GM23338 (cell line): ENCODE measurements around the gene GAPDHS. TPM values are rescaled to one million over a fixed set of nuclear protein-coding genes. Genes with fewer than 3 reads are reported as not detected.

Source experiments
- ATAC-seq: fragments of 200-7000 bp; cut with Tn5 transposase; 3 replicates; pipeline ENCODE4 v1.9.1; 2020
- DNase-seq: peaks from one replicate; pipeline ENCODE4 v3.0.0-alpha.2; 2015; ENCODE audit warnings: low spot score
- H2AFZ ChIP-seq: fragments of 200-600 bp; sonication (generic); 2 replicates; pipeline ENCODE4 v1.8.0; 2016; ENCODE audit warnings: antibody characterized with exemption, mild to moderate bottlenecking, moderate library complexity
- H3F3A ChIP-seq: fragments of 200-600 bp; sonication (generic); replicated peaks from 2 replicates; pipeline ENCODE4 v1.8.0; 2017; ENCODE audit warnings: antibody characterized with exemption, mixed run types, low read depth
- H3K27ac ChIP-seq: fragments of 200-600 bp; sonication (generic); 2 replicates; pipeline ENCODE4 v1.6.1; 2016; ENCODE audit warnings: low read depth
- H3K27me3 ChIP-seq: fragments of 200-600 bp; sonication (generic); 2 replicates; pipeline ENCODE4 v1.8.0; 2016; ENCODE audit warnings: mild to moderate bottlenecking, mixed run types, moderate library complexity; ENCODE audit not compliant: insufficient read depth
- H3K36me3 ChIP-seq: fragments of 200-600 bp; sonication (generic); 2 replicates; pipeline ENCODE4 v1.8.0; 2016; ENCODE audit warnings: mild to moderate bottlenecking; ENCODE audit not compliant: insufficient read depth
- H3K4me1 ChIP-seq: fragments of 200-600 bp; sonication (generic); 2 replicates; pipeline ENCODE4 v1.8.0; 2016; ENCODE audit warnings: mild to moderate bottlenecking, moderate library complexity; ENCODE audit not compliant: insufficient read depth
- H3K4me2 ChIP-seq: fragments of 200-600 bp; sonication (generic); 2 replicates; pipeline ENCODE4 v1.7.1; 2017; ENCODE audit warnings: mixed run types
- H3K4me3 ChIP-seq: fragments of 200-600 bp; sonication (generic); 2 replicates; pipeline ENCODE4 v1.6.1; 2016; ENCODE audit warnings: mixed run types
- H3K79me2 ChIP-seq: fragments of 200-600 bp; sonication (generic); replicated peaks from 2 replicates; pipeline ENCODE4 v1.8.0; 2017; ENCODE audit warnings: mild to moderate bottlenecking; ENCODE audit not compliant: insufficient read depth
- H3K9me2 ChIP-seq: fragments of 200-600 bp; sonication (generic); 2 replicates; pipeline ENCODE4 v1.8.0; 2017; ENCODE audit not compliant: insufficient read depth
- H4K20me1 ChIP-seq: fragments of 200-600 bp; sonication (generic); replicated peaks from 2 replicates; pipeline ENCODE4 v1.8.0; 2017; ENCODE audit warnings: mild to moderate bottlenecking; ENCODE audit not compliant: insufficient read depth
- H3K27ac Mint-ChIP-seq: 2 replicates; pipeline ENCODE4 v1.8.0; 2020; ENCODE audit warnings: inconsistent platforms, mild to moderate bottlenecking, moderate library complexity, mixed read lengths
- H3K27me3 Mint-ChIP-seq: 3 replicates; pipeline ENCODE4 v1.8.0; 2022; ENCODE audit warnings: low read depth, mild to moderate bottlenecking, moderate library complexity, mixed read lengths, inconsistent platforms; ENCODE audit not compliant: insufficient read depth, poor library complexity
- H3K36me3 Mint-ChIP-seq: 3 replicates; pipeline ENCODE4 v1.8.0; 2021; ENCODE audit warnings: low read depth, mild to moderate bottlenecking, inconsistent platforms, moderate library complexity, mixed read lengths
- H3K4me1 Mint-ChIP-seq: 3 replicates; pipeline ENCODE4 v1.8.0; 2020; ENCODE audit warnings: mild to moderate bottlenecking, inconsistent platforms, mixed read lengths
- H3K4me3 Mint-ChIP-seq: 3 replicates; pipeline ENCODE4 v1.8.0; 2021; ENCODE audit warnings: moderate library complexity, mild to moderate bottlenecking, inconsistent platforms, mixed read lengths
- H3K9me3 Mint-ChIP-seq: 3 replicates; pipeline ENCODE4 v1.8.0; 2020; ENCODE audit warnings: moderate library complexity, mild to moderate bottlenecking, inconsistent platforms, mixed read lengths
- ETS1 ChIP-seq: IDR thresholded peaks from 2 replicates; pipeline ENCODE4 v1.6.1; 2016; ENCODE audit warnings: antibody characterized with exemption
- EZH2phosphoT487 ChIP-seq: fragments of 200-600 bp; sonication (generic); IDR thresholded peaks from one replicate; pipeline ENCODE4 v1.8.1; 2018; ENCODE audit warnings: antibody characterized with exemption; ENCODE audit not compliant: unreplicated experiment
- JUNB ChIP-seq: IDR thresholded peaks from one replicate; pipeline ENCODE4 v1.6.1; 2016; ENCODE audit warnings: antibody characterized with exemption; ENCODE audit not compliant: unreplicated experiment
- NANOG ChIP-seq: IDR thresholded peaks from 2 replicates; pipeline ENCODE4 v1.6.1; 2016; ENCODE audit warnings: antibody characterized with exemption, borderline replicate concordance
- POLR2AphosphoS5 ChIP-seq: IDR thresholded peaks from 2 replicates; pipeline ENCODE4 v1.6.1; 2016; ENCODE audit warnings: antibody characterized with exemption, low read depth
- ZNF462 ChIP-seq: fragments of 250-450 bp; sonication (Bioruptor Pico); IDR thresholded peaks from 2 replicates; pipeline ENCODE4 v1.5.0; 2020; ENCODE audit warnings: mild to moderate bottlenecking, moderate library complexity
- polyA plus RNA-seq: library from polyadenylated mRNA; unstranded; fragments of >200 nt; fragmentation: Nextera tagmentation; extraction: Ambion mirVana; gene quantifications from 2 replicates; pipeline ENCODE4 v1.2.1, GENCODE V29; 2016
- total RNA-seq: library from RNA; depleted of rRNA; stranded (reverse); fragments of >200 nt; shearing (Covaris generic); gene quantifications from 2 replicates; pipeline ENCODE4 v1.2.3, GENCODE V29; 2014

Gene GAPDHS
- total and polyA plus RNA-seq, 2 experiments from 2014 or later: not detected

GRCh38 chr19:35487656-35488182 lies 45.5 kb upstream of the GAPDHS start:
- no peak for DNase-seq
- no peak for TF ChIP-seq ETS1
- no peak for TF ChIP-seq NANOG
- TF ChIP-seq JUNB: no peak
- TF ChIP-seq POLR2AphosphoS5: no peak
- TF ChIP-seq ZNF462: no peak
- no peak for TF ChIP-seq EZH2phosphoT487
- Histone ChIP-seq H3K4me1 (no peaks in the 10 kb centered on the region), H3K27ac (no peak overlapping the region), H3K9me2 (no peaks in the 10 kb centered on the region), H2AFZ (no peak overlapping the region), H4K20me1 (no peaks in the 10 kb centered on the region), H3K4me2 (no peak overlapping the region), H3K4me3 (no peak overlapping the region), H3F3A (no peaks in the 10 kb centered on the region), H3K79me2 (no peaks in the 10 kb centered on the region), H3K36me3 (no peaks in the 10 kb centered on the region), H3K27me3 (no peaks in the 10 kb centered on the region)
- no peaks in the 10 kb centered on the region for H3K36me3 Mint-ChIP-seq
- no peaks in the 10 kb centered on the region; the same call in 2 of the 3 replicates for H3K9me3 Mint-ChIP-seq
- no peak overlapping the region for H3K4me3 Mint-ChIP-seq
- H3K4me1 Mint-ChIP-seq: peaks cover 3% of the 10 kb centered on the region; the same call in 2 of the 3 replicates
- peaks cover 7% of the 10 kb centered on the region for H3K27me3 Mint-ChIP-seq
- no peak overlapping the region for H3K27ac Mint-ChIP-seq
- no peak for ATAC-seq
